CD4-positive, alpha-beta T cell treated with Interleukin-15 for 4 hours (primary cell): ENCODE data around the gene GRK6.

Source experiments
- DNase-seq: peaks from one replicate; pipeline ENCODE4 v3.0.0-alpha.2; 2020; ENCODE audit warnings: low spot score

Gene GRK6

DNA sequence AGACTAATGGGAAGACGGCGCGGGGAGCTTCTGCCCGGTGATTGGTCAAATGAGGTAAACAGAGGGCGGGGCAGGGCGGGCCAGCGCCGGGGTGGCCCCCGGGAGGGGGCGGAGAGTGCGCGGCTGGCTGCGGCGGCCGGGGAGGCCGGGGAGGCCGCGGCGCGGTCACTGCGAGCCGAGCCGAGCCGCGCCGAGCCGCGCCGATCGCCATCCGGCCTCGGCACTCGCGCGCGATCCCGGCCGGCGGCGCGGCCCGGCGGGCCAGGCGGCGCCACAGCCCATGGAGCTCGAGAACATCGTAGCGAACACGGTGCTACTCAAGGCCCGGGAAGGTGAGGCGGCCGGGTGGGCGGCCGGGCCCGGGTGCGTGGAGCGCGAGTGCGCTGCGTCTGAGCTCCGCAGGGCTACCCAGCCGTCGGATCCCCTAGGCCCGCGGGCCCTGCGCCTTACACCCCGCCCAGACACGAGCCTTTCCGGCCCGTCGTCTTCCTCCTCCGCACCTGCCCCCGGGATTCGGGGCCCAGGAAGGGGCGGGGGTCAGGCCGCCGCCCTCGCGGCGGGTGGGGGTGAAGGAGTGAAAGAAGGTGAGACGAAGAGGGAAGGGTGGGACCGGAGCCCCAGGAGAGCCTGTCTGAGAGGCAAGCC, at the start of gene GRK6:
GRK6 (plus strand) TSS at position 111 of the 645 bp plus-strand sequence; CDS start at position 281, 170 bp downstream.
- peak; percentile 71 for DNase-seq

DNA sequence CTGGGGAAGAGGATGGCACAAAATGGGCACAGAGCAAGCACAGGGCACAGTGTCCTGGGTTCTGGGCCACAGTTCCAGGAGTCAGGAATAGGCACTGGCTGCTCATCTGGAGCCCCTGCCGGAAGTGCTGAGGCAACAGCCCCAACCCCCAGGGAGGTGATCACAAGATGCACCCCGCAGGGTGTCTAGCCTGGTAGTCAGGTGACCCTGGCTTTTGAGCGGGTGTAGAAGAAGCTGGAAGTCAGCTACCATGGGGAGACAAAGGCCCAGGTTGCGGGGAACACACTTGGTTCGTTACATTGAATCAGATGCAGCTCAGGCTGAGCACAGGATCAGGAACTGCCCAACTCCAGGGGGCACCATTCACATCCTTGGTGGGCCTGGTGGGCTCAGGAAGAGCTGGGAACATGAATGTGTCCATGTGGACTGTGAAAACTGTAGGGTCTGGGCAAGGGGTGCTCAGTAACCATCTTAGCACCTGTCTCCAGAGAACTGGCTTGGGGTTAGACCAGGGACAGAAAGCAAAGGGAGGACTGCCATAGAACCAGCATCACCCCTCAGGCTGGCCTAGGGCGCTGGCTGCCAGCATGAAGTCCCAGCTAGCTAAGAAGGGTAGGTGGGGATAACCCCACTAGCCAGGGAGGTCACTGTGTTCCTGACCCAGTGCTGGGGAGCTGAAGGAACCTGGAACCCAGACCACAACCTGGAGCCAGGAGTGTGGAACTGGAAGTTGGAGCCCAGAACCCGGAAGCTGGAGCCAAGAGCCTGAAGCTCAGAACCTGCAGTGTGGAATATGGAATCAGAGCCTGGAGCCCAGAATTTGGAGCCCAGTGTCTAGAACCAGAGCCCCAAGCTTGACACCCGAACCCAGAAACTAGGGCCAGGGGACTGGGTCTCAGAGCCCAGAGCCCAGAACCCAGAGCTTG, 48.4 kb upstream of the GRK6 start:
- DNase-seq: no peak

DNA sequence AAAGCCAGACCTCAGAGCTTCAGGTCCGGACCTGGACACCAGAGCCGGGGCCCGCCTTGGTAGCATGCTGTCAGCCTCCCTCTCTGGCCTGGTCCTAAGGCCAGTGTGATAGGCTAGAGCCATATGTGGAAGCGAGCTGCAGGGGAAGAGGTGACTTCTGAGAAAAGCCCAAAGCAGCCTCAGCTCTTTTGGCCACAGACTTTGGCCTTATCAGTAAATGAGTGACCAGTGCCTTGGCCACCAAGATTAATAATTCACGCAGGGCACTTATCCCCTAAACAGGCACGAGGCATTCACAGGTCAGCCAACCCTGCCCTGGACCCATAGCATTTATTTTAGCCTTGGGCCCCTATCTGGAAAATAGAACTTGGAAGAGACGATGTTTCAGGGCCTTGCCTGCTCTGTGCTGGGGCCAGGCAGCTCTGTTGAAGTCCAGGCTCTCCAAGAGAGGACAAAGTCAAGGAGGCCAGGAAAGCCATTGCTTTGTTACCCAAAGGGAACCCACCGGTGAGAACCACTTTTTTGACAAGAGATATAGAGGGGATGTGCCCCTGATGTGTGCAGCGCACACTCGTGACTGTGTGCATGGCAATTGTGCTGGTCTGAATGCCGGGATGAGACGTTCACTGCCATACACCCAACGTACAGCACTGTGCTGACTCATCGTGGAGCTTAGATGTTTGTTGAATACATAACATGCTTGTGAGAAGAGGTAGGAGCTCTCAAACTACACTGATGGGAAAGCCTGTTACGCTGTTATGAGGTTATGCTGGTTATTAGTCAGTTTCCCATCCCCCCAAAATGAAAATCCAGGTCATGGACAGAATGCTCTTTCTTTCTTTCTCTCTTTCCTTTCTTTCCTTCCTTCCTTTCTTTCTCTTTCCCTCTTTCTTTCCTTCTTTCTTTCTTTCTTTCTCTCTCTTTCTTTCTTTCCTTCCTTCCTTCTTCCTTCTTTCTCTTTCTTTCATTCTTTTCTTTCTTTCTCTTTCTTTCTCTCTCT, 47.3 kb upstream of the GRK6 start:
- peak; percentile 46 for DNase-seq

DNA sequence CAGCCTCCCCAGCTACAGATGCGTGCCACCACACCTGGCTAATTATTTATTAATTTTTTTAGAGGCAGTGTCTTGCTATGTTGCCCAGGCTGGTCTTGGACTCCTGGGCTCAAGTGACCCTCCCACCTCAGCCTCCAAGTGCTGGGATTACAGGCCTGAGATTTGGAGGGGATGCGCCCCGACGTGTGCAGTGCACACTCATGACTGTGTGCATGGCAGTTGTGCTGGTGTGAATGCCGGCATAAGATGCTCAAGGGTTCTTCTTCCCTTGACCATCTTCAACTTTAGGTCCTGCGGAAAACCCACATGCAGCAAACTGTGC, 45.7 kb upstream of the GRK6 start:
- no peak for DNase-seq

DNA sequence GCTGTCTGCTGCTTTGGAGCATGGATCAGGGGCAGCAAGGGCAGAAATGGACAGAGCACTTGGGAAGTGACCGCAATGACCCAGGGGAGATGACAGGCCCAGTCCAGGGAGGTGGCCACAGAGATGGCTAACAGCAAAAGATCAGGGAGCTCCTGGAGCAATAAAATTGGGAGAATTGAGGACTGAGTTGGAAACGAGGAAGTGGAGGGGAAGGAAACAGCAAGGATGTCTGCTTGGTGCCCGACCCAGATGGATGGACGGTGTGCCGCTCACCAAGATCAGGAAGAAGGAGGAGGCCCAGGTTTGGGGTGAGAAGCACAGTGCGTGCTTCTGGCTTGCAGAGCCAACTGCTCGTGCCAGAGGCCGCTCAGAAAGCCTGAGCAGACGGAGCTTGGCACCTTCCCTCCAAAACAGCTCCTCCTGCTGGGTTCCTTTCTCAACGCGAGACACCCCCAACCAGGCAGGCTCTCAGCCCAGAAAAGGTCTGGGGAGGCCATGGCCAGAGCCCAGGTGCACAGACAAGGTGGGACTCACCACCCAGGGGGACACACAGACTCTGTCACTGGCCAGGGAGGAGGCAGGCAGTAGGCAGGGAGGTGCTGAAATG, 44.0 kb upstream of the GRK6 start:
- no peak for DNase-seq

DNA sequence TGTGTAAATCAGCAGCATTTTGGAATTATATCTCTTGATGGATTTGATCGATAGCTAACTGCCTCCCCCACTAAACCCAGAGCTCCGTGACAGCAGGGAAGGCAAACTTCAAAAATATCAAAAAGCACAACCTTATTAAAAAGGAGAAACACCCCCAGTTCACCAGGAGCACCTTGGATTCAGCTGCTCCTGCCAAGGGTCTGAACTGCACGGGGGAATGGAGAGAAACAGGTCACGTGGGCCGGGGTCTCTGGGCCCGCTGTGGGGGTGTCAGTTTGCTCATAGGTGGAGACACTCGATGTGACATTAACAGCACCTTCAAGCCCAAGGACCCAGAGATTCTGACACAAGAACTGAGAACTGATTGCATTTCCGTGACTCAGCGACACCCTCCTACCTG, 43.3 kb upstream of the GRK6 start:
- no peak for DNase-seq

DNA sequence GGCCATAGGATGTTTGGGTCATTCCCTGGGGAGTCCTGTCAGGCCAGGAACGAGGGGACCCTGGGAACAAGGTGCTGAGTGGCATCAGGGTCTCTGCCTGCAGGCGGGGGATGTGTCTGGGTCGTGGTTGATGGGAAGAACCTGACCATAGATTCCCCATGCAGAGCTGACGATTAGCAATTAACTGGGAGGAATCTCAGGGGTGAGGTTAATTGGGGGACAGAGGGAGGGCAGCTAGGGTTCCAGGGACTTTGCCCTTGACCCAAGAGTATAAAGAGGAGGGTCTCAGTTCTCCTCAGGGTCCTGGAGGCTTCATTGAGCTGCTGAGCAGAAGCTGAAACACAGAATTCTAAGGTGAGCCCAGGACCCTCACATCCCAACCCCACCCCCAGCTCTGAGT, 42.3 kb upstream of the GRK6 start, which contains the start of gene SLC34A1:
SLC34A1 (plus strand) TSS at position 301 of the 400 bp plus-strand sequence. CDS start 1,308 bp downstream, outside the sequence.
- no peak for DNase-seq

DNA sequence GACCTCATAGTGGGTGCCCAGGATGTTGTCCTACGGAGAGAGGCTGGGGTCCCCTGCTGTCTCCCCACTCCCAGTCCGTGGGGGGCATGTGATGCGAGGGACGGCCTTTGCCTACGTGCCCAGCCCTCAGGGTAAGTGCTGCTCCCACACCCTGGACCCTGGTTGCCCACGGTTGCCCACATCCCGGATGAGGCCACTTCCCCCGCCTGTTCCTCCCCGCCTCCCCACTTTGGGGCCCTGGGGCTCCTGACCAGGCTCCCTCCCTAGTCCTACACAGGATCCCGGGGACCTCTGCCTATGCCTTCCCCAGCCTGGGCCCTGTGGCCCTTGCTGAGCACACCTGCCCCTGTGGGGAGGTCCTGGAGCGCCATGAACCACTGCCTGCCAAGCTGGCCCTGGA, 40.8 kb upstream of the GRK6 start:
- DNase-seq: no peak

DNA sequence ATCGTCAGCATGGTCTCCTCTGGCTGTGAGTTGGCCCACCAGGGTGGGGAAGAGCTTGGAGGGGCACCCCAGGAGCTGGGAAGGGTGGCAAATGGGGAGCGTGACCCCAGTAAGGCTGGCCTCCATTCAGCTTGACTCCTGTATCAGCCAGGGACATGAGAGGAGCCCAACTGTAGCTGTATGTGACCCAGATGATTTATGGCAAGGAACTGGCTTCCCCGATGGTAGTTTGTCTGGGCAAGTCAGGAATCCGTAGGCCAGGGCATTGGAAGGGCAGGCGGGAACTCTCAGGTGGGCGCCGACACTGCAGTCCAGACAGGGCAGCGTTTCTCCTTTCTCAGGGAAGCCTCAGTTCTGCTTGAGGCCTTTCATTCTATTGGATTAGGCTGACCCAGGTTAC, 39.9 kb upstream of the GRK6 start:
- no peak for DNase-seq

DNA sequence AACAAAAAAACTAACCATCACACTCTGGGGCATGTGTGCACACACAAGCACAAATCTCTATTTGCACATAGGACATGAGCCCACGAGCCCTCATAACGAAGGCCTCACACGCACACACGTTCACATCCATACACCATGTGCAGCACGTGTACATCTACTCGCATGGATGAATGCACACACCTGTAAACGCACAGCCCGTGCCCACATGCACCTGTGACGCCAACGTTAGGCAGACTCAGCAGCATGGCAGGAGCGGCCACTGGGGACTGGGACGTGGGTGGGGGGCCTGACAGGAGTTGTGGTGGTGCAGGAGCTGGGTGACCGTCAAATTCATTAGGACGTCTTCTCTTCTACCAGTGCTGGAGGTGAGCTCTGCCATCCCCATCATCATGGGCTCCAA, 39.1 kb upstream of the GRK6 start:
- no peak for DNase-seq

DNA sequence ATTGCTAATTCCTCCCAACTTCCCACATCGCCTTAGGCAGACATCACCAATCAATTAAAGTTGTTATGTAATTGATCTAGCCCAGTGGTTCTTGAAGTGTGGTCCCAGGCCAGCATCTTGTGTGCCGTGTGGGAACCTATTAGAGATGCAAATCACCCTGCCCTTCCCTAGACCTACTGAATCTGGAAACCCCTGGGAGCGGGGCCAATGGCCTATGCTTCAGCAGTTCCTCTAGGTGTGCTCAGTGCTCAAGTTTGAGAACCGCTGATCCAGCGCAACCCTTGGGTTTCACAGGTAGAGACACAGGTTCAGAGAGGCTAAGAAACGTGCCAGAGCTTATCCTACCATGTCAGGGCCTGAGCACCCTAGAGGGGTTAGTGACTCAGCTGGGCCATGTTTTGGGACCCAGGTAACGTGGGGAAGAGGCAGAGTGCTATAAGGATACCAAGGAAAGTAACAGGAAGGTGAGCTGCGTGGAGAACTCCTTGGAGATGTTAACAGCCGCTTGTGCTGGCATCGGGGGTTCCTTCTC, 37.9 kb upstream of the GRK6 start:
- DNase-seq: no peak

DNA sequence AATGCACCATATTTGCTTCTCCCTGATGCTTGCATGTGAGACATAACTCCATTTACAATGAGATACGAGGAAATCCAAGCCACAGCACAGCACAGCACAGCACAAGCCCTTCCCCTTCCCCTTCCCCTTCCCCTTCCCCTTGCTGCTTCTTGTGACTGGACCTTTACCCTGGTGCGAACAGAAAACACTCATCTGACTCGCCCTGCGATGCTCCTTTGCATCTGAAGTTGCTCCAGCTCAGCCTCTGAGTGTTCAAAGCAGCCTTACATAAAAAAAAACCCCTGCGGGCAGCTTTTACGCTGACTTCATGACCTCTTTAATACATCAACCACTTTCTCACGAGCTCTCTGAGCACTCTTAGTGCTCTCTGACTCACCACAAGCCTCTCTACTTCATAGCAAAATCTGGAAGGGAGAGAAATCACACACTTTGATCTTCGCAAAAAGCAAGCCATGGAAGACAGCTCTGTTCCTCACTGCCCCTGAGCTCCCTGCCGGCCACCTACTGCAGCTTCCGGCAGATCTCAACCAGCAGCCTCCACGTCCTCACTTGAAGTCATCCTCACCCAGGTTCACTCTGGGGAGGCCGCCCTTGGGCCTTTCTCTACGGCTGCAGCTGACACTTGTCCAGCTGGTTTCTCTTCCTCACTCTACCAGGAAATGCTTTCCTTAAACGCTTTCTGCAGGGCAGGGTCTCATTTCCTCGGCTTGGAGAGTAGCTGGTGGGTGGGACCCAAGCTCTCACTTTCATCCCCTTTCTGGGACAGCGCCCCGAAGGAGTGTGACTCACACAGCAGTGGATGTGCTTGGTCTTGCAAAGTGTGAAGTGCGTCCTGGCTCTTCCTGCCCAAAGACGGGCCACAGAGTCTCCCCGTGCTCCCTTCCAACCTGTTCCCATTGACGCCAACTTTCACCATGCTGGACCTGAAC, 37.0 kb upstream of the GRK6 start:
- peak; percentile 83 for DNase-seq

DNA sequence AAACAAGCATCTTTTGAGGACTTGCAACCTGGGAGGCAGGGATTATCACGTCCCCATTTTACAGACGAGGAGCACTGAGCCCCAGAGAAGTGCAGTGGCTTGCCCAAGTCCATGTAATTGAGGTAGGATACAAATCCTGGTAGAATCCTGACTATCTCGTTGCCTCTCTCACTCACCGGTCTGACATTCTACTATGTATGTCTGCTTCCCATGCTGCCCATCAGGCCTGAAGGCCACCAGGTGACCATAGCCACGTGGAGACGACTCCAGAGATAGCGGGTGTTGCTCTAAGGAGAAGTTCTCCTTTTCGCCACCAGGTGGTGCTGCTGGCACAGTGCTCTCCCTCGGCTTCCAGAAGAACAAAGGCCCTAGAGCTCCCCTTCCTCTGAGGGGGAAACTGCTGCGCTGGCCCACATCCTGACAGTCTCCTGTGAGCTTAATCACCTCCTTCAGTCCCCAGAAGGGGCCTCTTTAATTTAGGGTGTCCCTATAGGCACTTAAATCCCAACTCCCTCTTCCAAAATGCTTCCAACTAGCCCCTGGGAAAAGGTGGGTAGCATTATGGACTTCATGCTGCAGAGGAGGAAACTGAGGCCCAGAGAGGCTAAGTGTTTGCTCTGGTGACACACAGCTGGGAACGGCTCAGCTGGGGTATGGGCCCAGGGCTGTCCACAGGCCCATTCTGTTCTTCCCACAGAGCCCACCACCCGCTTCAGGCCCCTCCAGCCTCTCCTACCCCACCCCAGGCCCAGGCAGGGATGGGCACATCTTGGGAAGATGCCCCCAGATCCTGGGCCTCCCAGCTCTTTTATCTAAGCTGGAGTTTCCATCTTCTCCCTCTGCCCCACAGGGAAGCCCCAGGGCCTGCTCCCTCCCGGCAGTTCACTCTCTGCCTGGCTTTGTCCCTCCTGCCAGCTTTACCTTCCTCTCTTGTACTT, 35.8 kb upstream of the GRK6 start:
- peak; percentile 89 for DNase-seq

DNA sequence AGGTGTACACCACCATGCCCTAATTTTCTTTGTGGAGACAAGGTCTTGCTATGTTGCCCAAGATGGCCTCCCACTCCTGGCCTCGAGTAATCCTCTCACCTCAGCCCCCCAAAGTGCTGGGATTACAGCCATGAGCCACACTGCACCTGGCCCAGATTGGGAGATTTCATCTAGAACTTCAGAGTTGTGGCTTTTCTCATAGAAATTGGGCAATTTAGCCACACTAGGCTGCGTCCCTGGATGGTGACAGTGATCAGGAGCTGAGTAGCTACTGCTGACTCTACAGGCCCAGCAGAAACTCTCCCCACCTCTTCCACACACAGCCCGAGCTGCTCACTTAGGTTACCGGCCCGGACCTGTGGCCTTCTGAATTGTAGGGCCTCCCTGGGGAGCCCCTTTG, 33.7 kb upstream of the GRK6 start:
- no peak for DNase-seq

DNA sequence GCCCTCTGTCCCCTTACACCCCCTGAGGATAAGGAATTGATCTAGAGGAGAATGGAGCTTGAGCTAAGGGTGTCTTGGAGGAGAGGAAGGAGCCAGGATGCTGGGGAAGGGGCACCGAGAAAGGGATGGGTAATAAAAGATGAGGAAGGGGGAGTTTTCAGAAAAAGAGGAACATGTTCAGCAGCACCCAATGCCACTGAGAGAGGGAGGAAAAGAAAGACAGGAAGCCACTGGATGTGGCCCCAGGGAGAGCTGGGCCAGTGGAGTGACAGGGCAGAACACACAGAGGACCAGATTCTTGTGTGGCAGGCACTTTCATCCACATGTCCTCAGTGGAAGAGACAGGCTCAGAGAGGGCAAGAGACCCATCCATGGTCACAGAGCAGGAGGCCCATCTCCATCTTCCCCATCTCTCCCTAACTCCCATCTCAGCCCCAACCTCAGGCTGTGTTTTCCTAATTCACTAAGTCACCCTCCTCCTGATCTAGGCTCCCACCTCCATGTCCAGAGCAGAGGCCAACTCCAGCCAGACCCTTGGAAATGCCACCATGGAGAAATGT, 33.2 kb upstream of the GRK6 start:
- no peak for DNase-seq

DNA sequence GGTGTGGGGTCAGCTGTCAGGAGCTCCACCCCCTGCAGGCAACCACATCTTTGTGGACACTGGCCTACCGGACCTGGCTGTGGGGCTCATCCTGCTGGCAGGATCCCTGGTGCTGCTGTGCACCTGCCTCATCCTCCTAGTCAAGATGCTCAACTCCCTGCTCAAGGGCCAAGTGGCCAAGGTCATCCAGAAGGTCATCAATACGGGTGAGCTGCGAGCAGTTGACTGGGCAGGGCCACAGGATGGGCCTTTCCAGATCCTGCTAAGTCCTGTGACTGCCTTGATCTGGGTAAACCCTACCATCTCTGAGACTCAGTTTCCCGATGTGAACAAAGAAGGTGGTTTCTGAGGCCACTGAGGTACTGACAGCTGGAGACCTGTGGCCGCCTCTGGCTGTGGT, 32.5 kb upstream of the GRK6 start:
- no peak for DNase-seq

DNA sequence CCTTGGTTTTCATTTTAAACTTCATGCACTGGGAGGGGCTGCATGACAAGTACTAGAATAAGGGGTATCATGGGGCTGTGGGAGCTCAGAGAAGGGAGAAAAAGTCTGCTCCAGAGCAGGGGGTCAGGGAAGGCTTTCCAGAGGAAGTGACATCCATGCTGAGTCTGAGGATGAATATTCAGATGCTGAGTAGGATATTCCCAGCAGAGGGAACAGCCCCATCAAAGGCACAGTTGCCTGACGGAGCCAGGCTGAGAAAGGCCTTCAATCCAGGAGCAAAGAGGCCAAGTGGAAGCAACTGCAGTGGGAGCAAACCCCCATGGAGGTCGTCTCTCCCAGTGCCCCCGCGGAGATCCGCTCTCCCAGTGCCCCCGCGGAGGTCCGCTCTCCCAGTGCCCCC, 30.4 kb upstream of the GRK6 start:
- DNase-seq: no peak

DNA sequence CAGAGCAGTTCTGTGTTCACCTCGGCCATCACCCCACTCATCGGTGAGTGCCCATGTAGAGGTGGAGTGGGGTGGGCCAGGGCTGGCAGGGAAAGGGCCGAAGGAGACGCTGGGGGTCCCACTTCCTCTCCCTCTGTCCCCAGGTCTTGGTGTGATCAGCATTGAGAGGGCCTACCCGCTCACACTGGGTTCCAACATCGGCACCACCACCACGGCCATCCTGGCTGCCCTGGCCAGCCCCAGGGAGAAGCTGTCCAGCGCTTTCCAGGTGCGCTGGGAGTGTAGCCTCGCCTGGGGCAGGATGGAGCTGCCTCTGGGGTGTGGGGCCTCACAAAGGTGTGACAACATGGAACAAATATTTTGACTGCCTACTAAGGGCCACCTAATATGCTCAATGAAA, 29.7 kb upstream of the GRK6 start:
- no peak for DNase-seq

DNA sequence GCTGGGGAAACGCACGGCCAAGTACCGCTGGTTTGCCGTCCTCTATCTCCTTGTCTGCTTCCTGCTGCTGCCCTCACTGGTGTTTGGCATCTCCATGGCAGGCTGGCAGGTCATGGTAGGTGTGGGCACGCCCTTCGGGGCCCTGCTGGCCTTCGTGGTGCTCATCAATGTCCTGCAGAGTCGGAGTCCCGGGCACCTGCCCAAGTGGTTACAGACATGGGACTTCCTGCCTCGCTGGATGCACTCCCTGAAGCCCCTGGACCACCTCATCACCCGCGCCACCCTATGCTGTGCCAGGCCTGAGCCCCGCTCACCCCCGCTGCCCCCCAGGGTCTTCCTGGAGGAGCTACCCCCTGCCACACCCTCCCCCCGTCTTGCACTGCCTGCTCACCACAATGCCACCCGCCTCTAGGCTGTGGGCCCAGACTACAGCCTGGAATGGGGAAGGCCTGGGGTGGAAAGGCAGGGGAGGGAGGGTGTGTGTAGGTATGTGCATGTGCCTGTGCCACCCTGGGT, 28.5 kb upstream of the GRK6 start:
- DNase-seq: no peak
